Ovary (tissue), 3 donors: ENCODE results near the gene RADIL.

Source experiments
- CTCF ChIP-seq, 3 donors: fragments of 450-650 bp in 2 of 3; fragments of 200-600 bp in 1 of 3; IDR thresholded peaks; one replicate each; pipeline versions ENCODE4 v1.5.1 to v1.8.0; 2016 to 2022; ENCODE audit warnings: antibody characterized with exemption in 3 of 3, mild to moderate bottlenecking in 1 of 3
- EP300 ChIP-seq: sonication (generic); formaldehyde crosslinking; IDR thresholded peaks from one replicate; pipeline ENCODE4 v1.6.1; 2017; ENCODE audit warnings: antibody characterized with exemption
- POLR2A ChIP-seq: fragments of 450-650 bp; IDR thresholded peaks from one replicate; pipeline ENCODE4 v1.6.1; 2017; ENCODE audit warnings: antibody characterized with exemption, mild to moderate bottlenecking, moderate library complexity
- donor health status: DM: no; HTN: no; CAD: no.

- TF ChIP-seq CTCF (IDR thresholded peaks at IDR 0.05) (no peak), POLR2A (no peak), EP300 (no peak)
Observed at GRCh38 chr7:4807598-4808016, 75.9 kb downstream of the RADIL start.
